HepG2 (cell line): ENCODE data around the gene TSGA10. TPM values are rescaled to one million over a fixed set of nuclear protein-coding genes. Genes with fewer than 3 reads are reported as not detected.

Experiments used
- AKNA ChIP-seq: sonication (generic); formaldehyde crosslinking; IDR thresholded peaks from 2 replicates; pipeline ENCODE4 v1.4.0; 2020; ENCODE audit warnings: missing genetic modification reagents, borderline replicate concordance
- ARID2 ChIP-seq: sonication (generic); formaldehyde crosslinking; IDR thresholded peaks from 2 replicates; pipeline ENCODE4 v1.8.1; 2022; ENCODE audit warnings: mild to moderate bottlenecking, missing genetic modification reagents, borderline replicate concordance
- CC2D1A ChIP-seq: sonication (generic); formaldehyde crosslinking; IDR thresholded peaks from 2 replicates; pipeline ENCODE4 v1.8.1; 2023; ENCODE audit warnings: mild to moderate bottlenecking, missing genetic modification reagents
- DRAP1 ChIP-seq: IDR thresholded peaks from 2 replicates; pipeline ENCODE4 v1.6.1; 2016; ENCODE audit warnings: missing genetic modification reagents, missing compliant biosample characterization
- FOXA3 ChIP-seq: IDR thresholded peaks from 2 replicates; pipeline ENCODE4 v1.6.1; 2016; ENCODE audit warnings: missing genetic modification reagents, missing compliant biosample characterization
- GFI1 ChIP-seq: sonication (generic); formaldehyde crosslinking; IDR thresholded peaks from 2 replicates; pipeline ENCODE4 v1.5.0; 2020; ENCODE audit warnings: missing genetic modification reagents, mild to moderate bottlenecking, borderline replicate concordance
- MXD4 ChIP-seq: IDR thresholded peaks from 2 replicates; pipeline ENCODE4 v1.6.1; 2016; ENCODE audit warnings: mild to moderate bottlenecking, missing biosample characterization, missing genetic modification reagents
- MYPOP ChIP-seq: sonication (generic); formaldehyde crosslinking; IDR thresholded peaks from 2 replicates; pipeline ENCODE4 v1.8.1; 2023; ENCODE audit warnings: mild to moderate bottlenecking, moderate library complexity, missing genetic modification reagents
- NCOA5 ChIP-seq: sonication (generic); formaldehyde crosslinking; IDR thresholded peaks from 2 replicates; pipeline ENCODE4 v1.4.0; 2020; ENCODE audit warnings: missing genetic modification reagents
- NCOR1 ChIP-seq: fragments of 200-600 bp; sonication (generic); IDR thresholded peaks from 2 replicates; pipeline ENCODE4 v1.7.0; 2017; ENCODE audit warnings: antibody characterized with exemption, low read length, borderline replicate concordance
- NFYC ChIP-seq: IDR thresholded peaks from 2 replicates; pipeline ENCODE4 v1.6.1; 2016; ENCODE audit warnings: missing genetic modification reagents, missing compliant biosample characterization
- SCMH1 ChIP-seq: sonication (generic); formaldehyde crosslinking; IDR thresholded peaks from 2 replicates; pipeline ENCODE4 v1.9.0; 2021; ENCODE audit warnings: missing genetic modification reagents, mild to moderate bottlenecking, borderline replicate concordance
- TBX2 ChIP-seq: sonication (generic); formaldehyde crosslinking; IDR thresholded peaks from 2 replicates; pipeline ENCODE4 v1.5.0; 2020; ENCODE audit warnings: missing genetic modification reagents, mild to moderate bottlenecking, borderline replicate concordance
- TOE1 ChIP-seq: sonication (generic); formaldehyde crosslinking; IDR thresholded peaks from 2 replicates; pipeline ENCODE4 v1.4.0; 2020; ENCODE audit warnings: mild to moderate bottlenecking, missing genetic modification reagents
- WIZ ChIP-seq: sonication (generic); formaldehyde crosslinking; IDR thresholded peaks from 2 replicates; pipeline ENCODE4 v1.5.1; 2020; ENCODE audit warnings: mild to moderate bottlenecking, missing genetic modification reagents
- ZFP1 ChIP-seq: IDR thresholded peaks from 2 replicates; pipeline ENCODE4 v1.6.1; 2016
- ZNF160 ChIP-seq: sonication (generic); formaldehyde crosslinking; IDR thresholded peaks from 2 replicates; pipeline ENCODE4 v1.8.0; 2022; ENCODE audit warnings: mild to moderate bottlenecking, inconsistent platforms, missing genetic modification reagents
- ZNF180 ChIP-seq: sonication (generic); formaldehyde crosslinking; IDR thresholded peaks from 2 replicates; pipeline ENCODE4 v1.4.0; 2020; ENCODE audit warnings: low read depth, missing genetic modification reagents, borderline replicate concordance
- ZNF225 ChIP-seq: sonication (generic); formaldehyde crosslinking; IDR thresholded peaks from 2 replicates; pipeline ENCODE4 v1.4.0; 2020; ENCODE audit warnings: mild to moderate bottlenecking, missing genetic modification reagents
- ZNF607 ChIP-seq: sonication (generic); formaldehyde crosslinking; IDR thresholded peaks from 2 replicates; pipeline ENCODE4 v1.5.1; 2020; ENCODE audit warnings: missing genetic modification reagents, mild to moderate bottlenecking, borderline replicate concordance
- polyA plus RNA-seq, 8 experiments: library from polyadenylated mRNA; depleted of rRNA in 3 of 8; stranded (reverse) in 7 of 8; unstranded in 1 of 8; fragments of >200 nt; fragmentation: Illumina TruSeq in 4 of 8; extraction: Trizol in 4 of 8; gene quantifications; 2 replicates each; pipeline versions ENCODE4 v1.2.1 to v1.2.3, GENCODE V29; 2011 to 2016; ENCODE audit warnings: low read depth in 4 of 8, missing spikeins in 1 of 8, mixed read lengths in 1 of 8; ENCODE audit not compliant: insufficient read depth in 1 of 8
- total RNA-seq, 5 experiments: library from RNA; depleted of rRNA; stranded (reverse); fragments of >200 nt; fragmentation: Illumina TruSeq; extraction: Trizol; gene quantifications; 2 replicates each; pipeline ENCODE4 v1.2.3, GENCODE V29; 2016; ENCODE audit warnings: low read depth in 1 of 5
- TF ChIP-seq, protein P1 (sequence below): sonication (generic); formaldehyde crosslinking; IDR thresholded peaks from 2 replicates; pipeline ENCODE4 v1.8.0; 2022; ENCODE audit warnings: missing genetic modification reagents, low read depth, mild to moderate bottlenecking, borderline replicate concordance

Gene TSGA10
- total and polyA plus RNA-seq, 2 of the 13 experiments (the other 11 are each of a cell fraction or from before 2014, with no cell fraction given), result 4.7 to 13.1 TPM

DNA sequence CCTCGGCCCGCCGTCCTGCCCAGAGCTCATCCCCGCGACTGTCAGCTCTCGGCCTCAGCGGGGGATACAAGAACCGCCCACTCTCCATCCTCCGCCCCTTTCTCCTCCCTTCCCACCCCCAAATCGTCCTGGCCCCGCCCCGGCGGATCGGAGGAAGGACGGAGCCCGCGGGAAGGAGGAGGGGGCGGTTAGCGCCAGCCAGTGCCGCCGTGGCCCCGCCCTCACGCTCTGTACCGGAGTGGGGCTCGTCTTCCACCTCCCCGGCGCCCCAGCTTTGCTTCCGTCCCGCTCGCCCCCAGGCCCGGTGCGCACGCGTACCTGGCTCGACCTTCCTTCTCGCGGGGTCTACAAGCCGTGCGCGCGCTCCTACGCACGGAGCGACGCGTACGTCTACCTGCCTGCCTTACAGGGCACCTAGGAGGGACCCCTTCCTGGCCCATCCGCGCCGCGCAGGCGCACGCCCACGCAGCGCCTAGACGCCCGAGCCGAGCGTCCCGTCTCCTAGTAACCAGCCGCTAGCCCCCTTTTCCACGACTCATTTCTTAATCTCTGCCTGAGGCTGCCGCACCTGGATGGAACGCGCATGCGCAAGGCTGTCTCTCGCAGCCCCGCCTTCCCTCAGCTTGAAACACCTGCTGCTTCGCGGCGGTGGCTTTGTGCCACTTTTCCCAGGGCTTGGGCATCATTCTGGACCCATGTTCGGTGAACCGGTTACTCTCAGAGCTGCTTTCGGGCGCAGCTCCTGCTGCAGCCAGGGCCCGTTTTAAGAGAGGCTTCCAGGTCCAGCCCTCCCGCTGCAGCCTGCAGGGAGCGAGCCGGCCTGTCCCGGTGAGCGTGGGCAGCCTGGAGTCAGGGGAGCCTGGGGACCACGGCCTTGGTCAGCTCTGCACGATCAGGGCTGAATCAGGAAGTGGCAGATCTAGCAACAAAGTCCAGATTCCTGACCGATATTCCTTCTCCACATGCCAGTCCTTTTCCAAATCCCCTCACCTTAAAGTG lies 13.3 kb downstream of the TSGA10 start, which contains the start of gene C2orf15 (continued):
- TF ChIP-seq AKNA (CRISPR knock-in tag), result no peak
- TF ChIP-seq, protein P1, sequence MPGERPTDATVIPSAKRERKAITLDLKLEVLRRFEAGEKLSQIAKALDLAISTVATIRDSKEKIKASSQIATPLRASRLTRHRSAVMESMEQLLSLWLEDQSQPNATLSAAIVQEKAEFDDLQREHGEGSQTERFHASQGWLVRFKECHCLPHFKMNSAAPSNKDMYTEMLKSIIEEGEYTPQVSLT (CRISPR knock-in tag), result no peak; the same call in 1 of the 2 replicates
- TF ChIP-seq ARID2, result no peak
- TF ChIP-seq NCOR1, result no peak; the same call in 1 of the 2 replicates
- peak; percentile 41; the same call in 1 of the 2 replicates for TF ChIP-seq ZFP1
- TF ChIP-seq NCOA5, result no peak
- TF ChIP-seq MYPOP (CRISPR knock-in tag), result peak; percentile 97
- TF ChIP-seq GFI1 (CRISPR knock-in tag), result peak; percentile 85
- no peak for TF ChIP-seq ZNF180 (CRISPR knock-in tag)
- TF ChIP-seq TBX2 (CRISPR knock-in tag), result no peak; the same call in none of the 2 replicates
- TF ChIP-seq ZNF607 (CRISPR knock-in tag), result peak; percentile 89; the same call in 1 of the 2 replicates
- TF ChIP-seq WIZ (CRISPR knock-in tag), result no peak; the same call in 1 of the 2 replicates
- TF ChIP-seq ZNF225 (CRISPR knock-in tag), result peak; percentile 96
- peak; percentile 58 for TF ChIP-seq FOXA3 (CRISPR knock-in tag)
- no peak; the same call in 1 of the 2 replicates for TF ChIP-seq TOE1
- no peak for TF ChIP-seq SCMH1 (CRISPR knock-in tag)
- peak; percentile 94 for TF ChIP-seq DRAP1 (CRISPR knock-in tag)
- peak; percentile 6; the same call in 1 of the 2 replicates for TF ChIP-seq NFYC (CRISPR knock-in tag)
- peak; percentile 81 for TF ChIP-seq MXD4 (CRISPR knock-in tag)
- TF ChIP-seq ZNF160 (CRISPR knock-in tag), result peak; percentile 46; the same call in 1 of the 2 replicates
- no peak for TF ChIP-seq CC2D1A (CRISPR knock-in tag)
